Osteocyte (in vitro differentiated cells): ENCODE data around the gene CDKN2B. TPM values are rescaled to one million over a fixed set of nuclear protein-coding genes. Genes with fewer than 3 reads are reported as not detected.

Source experiments
- DNase-seq: peaks from one replicate; pipeline ENCODE4 v3.0.0; 2021; ENCODE audit warnings: mixed read lengths; ENCODE audit not compliant: unreplicated experiment; ENCODE audit errors: extremely low spot score
- H3K27ac Mint-ChIP-seq: one replicate; pipeline ENCODE4 v1.8.0; 2021; ENCODE audit warnings: mild to moderate bottlenecking, mixed read lengths; ENCODE audit not compliant: unreplicated experiment
- H3K27me3 Mint-ChIP-seq: one replicate; pipeline ENCODE4 v1.8.0; 2021; ENCODE audit warnings: mixed read lengths; ENCODE audit not compliant: unreplicated experiment
- H3K36me3 Mint-ChIP-seq: one replicate; pipeline ENCODE4 v1.8.0; 2021; ENCODE audit warnings: mixed read lengths; ENCODE audit not compliant: unreplicated experiment
- H3K4me1 Mint-ChIP-seq: one replicate; pipeline ENCODE4 v1.8.0; 2021; ENCODE audit warnings: mixed read lengths; ENCODE audit not compliant: unreplicated experiment
- H3K4me3 Mint-ChIP-seq: one replicate; pipeline ENCODE4 v1.8.0; 2021; ENCODE audit warnings: mild to moderate bottlenecking, moderate library complexity, mixed read lengths; ENCODE audit not compliant: unreplicated experiment
- H3K9me3 Mint-ChIP-seq: one replicate; pipeline ENCODE4 v1.8.0; 2021; ENCODE audit warnings: mixed read lengths; ENCODE audit not compliant: unreplicated experiment
- CTCF ChIP-seq: fragments of 200-600 bp; sonication (generic); IDR thresholded peaks from 2 replicates; pipeline ENCODE4 v1.5.0; 2021; ENCODE audit warnings: antibody characterized with exemption, mild to moderate bottlenecking, moderate library complexity
- total RNA-seq: library from RNA; stranded (reverse); gene quantifications from 2 replicates; pipeline ENCODE4 v1.2.1, GENCODE V29; 2021

Gene CDKN2B
- total RNA-seq, 1 donor from 2014 or later, result 22.9 TPM

GRCh38 chr9:21996438-21996837 lies 12.7 kb downstream of the CDKN2B start:
- TF ChIP-seq CTCF, result no peak
- Mint-ChIP-seq H3K4me3 (peak overlapping the region; percentile 89), H3K4me1 (peaks cover 25% of the 10 kb centered on the region), H3K36me3 (no peaks in the 10 kb centered on the region), H3K27me3 (no peaks in the 10 kb centered on the region), H3K27ac (peak overlapping the region; percentile 95), H3K9me3 (no peaks in the 10 kb centered on the region)
- DNase-seq, result no peak

- H3K9me3 Mint-ChIP-seq, result no peaks in the 10 kb centered on the region
- TF ChIP-seq CTCF, result peak; percentile 48
- no peaks in the 10 kb centered on the region for H3K27me3 Mint-ChIP-seq
- H3K4me3 Mint-ChIP-seq, result peak overlapping the region; percentile 89
- peak overlapping the region; percentile 95 for H3K27ac Mint-ChIP-seq
- H3K36me3 Mint-ChIP-seq, result no peaks in the 10 kb centered on the region
- peaks cover 25% of the 10 kb centered on the region for H3K4me1 Mint-ChIP-seq
- no peak for DNase-seq
Measured at GRCh38 chr9:21995666-21996398, 13.3 kb downstream of the CDKN2B start.

- Mint-ChIP-seq H3K36me3 (peaks cover 4% of the 10 kb centered on the region), H3K27ac (peak overlapping the region; percentile 95), H3K9me3 (no peaks in the 10 kb centered on the region), H3K4me1 (peaks cover 29% of the 10 kb centered on the region), H3K27me3 (peaks cover 6% of the 10 kb centered on the region), H3K4me3 (peak overlapping the region; percentile 89)
- no peak for TF ChIP-seq CTCF
- DNase-seq, result peak; percentile 90
Measured at GRCh38 chr9:21995006-21995665, 14.0 kb downstream of the CDKN2B start.

- Mint-ChIP-seq H3K27me3 (peaks cover 12% of the 10 kb centered on the region), H3K4me3 (peak within 1 kb of the TSS; percentile 89), H3K9me3 (no peaks in the 10 kb centered on the region), H3K27ac (peak within 1 kb of the TSS; percentile 95), H3K36me3 (peaks cover 5% of the 10 kb centered on the region), H3K4me1 (peaks cover 34% of the 10 kb centered on the region)
- peak; percentile 85 for DNase-seq
- peak; percentile 18 for TF ChIP-seq CTCF
Measured at GRCh38 chr9:21994556-21995005, 14.5 kb downstream of the CDKN2B start, which contains the start of gene CDKN2B-AS1. CDKN2B-AS1 (plus strand) TSS chr9:21994791.
